Caco-2 (cell line): ENCODE data around the gene RPH3AL. TPM values are rescaled to one million over a fixed set of nuclear protein-coding genes. Genes with fewer than 3 reads are reported as not detected.
A peak's percentile ranks its signal among the peaks of the same experiment; 100 is the strongest.

Experiments used
- BruUV-seq: library from RNA; stranded (reverse); fragments of 400-500 nt; replicated peaks from 2 replicates; lab custom pipeline; 2021; lab: Mats Ljungman, UMichigan
- CTCF ChIA-PET: fragments of 300-600 bp; sonication (Branson Sonifier 250); formaldehyde crosslinking; loops from one replicate; lab custom pipeline; 2022; ENCODE audit warnings: antibody characterized with exemption; lab: Charles Lee
- POLR2A ChIA-PET: fragments of 300-600 bp; sonication (Branson Sonifier 250); formaldehyde crosslinking; loops from one replicate; lab custom pipeline; 2022; ENCODE audit warnings: antibody characterized with exemption; lab: Charles Lee
- DNase-seq, 2 experiments: peaks; one replicate each; pipeline versions ENCODE4 v3.0.0 to v3.0.0-alpha.2; 2020 to 2022
- H3K27me3 ChIP-seq: replicated peaks from 2 replicates; pipeline ENCODE4 v1.6.0; 2011; ENCODE audit warnings: low read length; ENCODE audit not compliant: control insufficient read depth, insufficient read depth
- H3K36me3 ChIP-seq: 2 replicates; pipeline ENCODE4 v1.5.1; 2011; ENCODE audit warnings: low read length; ENCODE audit not compliant: control insufficient read depth, insufficient read depth
- H3K4me1 ChIP-seq: fragments of 250-450 bp; sonication (Bioruptor Pico); 2 replicates; pipeline ENCODE4 v1.5.1; 2020; ENCODE audit warnings: mild to moderate bottlenecking
- H3K4me3 ChIP-seq: 2 replicates; pipeline ENCODE4 v1.5.1; 2011; ENCODE audit warnings: low read depth, mild to moderate bottlenecking, control low read depth, low read length
- H3K9me3 ChIP-seq: fragments of 250-450 bp; sonication (Bioruptor Pico); 2 replicates; pipeline ENCODE4 v1.5.1; 2020; ENCODE audit warnings: mild to moderate bottlenecking, moderate library complexity
- H3K27ac Mint-ChIP-seq: one replicate; pipeline ENCODE4 v1.8.0; 2022; ENCODE audit warnings: mixed read lengths; ENCODE audit not compliant: unreplicated experiment
- H3K27me3 Mint-ChIP-seq: one replicate; pipeline ENCODE4 v1.8.0; 2022; ENCODE audit warnings: mixed read lengths; ENCODE audit not compliant: insufficient read depth, unreplicated experiment
- H3K36me3 Mint-ChIP-seq: one replicate; pipeline ENCODE4 v1.8.0; 2022; ENCODE audit warnings: mild to moderate bottlenecking, mixed read lengths; ENCODE audit not compliant: insufficient read depth, unreplicated experiment
- H3K4me1 Mint-ChIP-seq: one replicate; pipeline ENCODE4 v1.8.0; 2022; ENCODE audit warnings: low read depth, mixed read lengths; ENCODE audit not compliant: unreplicated experiment
- H3K4me3 Mint-ChIP-seq: one replicate; pipeline ENCODE4 v1.8.0; 2022; ENCODE audit warnings: mild to moderate bottlenecking, moderate library complexity, mixed read lengths; ENCODE audit not compliant: unreplicated experiment
- H3K9me3 Mint-ChIP-seq: one replicate; pipeline ENCODE4 v1.8.0; 2022; ENCODE audit warnings: mixed read lengths; ENCODE audit not compliant: unreplicated experiment
- intact Hi-C: fragments of 100-400 bp; cut with micrococcal nuclease; formaldehyde crosslinking; loops from one replicate; pipeline ENCODE4 v1.10.0; 2022; ENCODE audit not compliant: unreplicated experiment
- total RNA-seq: library from RNA; stranded (reverse); gene quantifications from 2 replicates; pipeline ENCODE4 v1.2.3, GENCODE V29; 2022
- TF ChIP-seq, protein P1 (sequence below), 2 experiments: fragments of 200-600 bp in 1 of 2; IDR thresholded peaks; 1 replicate in 1 of 2; 2 replicates in 1 of 2; pipeline versions ENCODE4 v1.5.1 to v1.8.0; 2011 to 2022; ENCODE audit warnings: antibody characterized with exemption in 1 of 2, control low read depth in 1 of 2, inconsistent platforms in 1 of 2, low read depth in 1 of 2, low read length in 1 of 2, mild to moderate bottlenecking in 1 of 2, moderate library complexity in 1 of 2; ENCODE audit not compliant: insufficient read depth in 1 of 2, severe bottlenecking in 1 of 2, unreplicated experiment in 1 of 2

The RPH3AL gene
- total RNA-seq, 1 experiment from 2014 or later: 36.0 TPM

GRCh38 chr17:382644-383533 is 30.3 kb upstream of the RPH3AL start:
- TF ChIP-seq, protein P1, sequence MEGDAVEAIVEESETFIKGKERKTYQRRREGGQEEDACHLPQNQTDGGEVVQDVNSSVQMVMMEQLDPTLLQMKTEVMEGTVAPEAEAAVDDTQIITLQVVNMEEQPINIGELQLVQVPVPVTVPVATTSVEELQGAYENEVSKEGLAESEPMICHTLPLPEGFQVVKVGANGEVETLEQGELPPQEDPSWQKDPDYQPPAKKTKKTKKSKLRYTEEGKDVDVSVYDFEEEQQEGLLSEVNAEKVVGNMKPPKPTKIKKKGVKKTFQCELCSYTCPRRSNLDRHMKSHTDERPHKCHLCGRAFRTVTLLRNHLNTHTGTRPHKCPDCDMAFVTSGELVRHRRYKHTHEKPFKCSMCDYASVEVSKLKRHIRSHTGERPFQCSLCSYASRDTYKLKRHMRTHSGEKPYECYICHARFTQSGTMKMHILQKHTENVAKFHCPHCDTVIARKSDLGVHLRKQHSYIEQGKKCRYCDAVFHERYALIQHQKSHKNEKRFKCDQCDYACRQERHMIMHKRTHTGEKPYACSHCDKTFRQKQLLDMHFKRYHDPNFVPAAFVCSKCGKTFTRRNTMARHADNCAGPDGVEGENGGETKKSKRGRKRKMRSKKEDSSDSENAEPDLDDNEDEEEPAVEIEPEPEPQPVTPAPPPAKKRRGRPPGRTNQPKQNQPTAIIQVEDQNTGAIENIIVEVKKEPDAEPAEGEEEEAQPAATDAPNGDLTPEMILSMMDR (IDR thresholded peaks at IDR 0.05; ENCODE audit: insufficient read depth in 1 of 2, low read depth in 1 of 2, low read length in 1 of 2, severe bottlenecking in 1 of 2, unreplicated experiment in 1 of 2): no peak
- H3K36me3 ChIP-seq: no peaks in the 10 kb centered on the region
- H3K4me1 Mint-ChIP-seq: peaks cover 24% of the 10 kb centered on the region
- intact Hi-C loops: no loop called here
- no peaks in the 10 kb centered on the region for H3K27me3 Mint-ChIP-seq
- DNase-seq: peak; percentile 58 to 68
- no peaks in the 10 kb centered on the region for H3K9me3 Mint-ChIP-seq
- peaks cover 22% of the 10 kb centered on the region for H3K4me1 ChIP-seq
- H3K27ac Mint-ChIP-seq: peak overlapping the region; percentile 40
- H3K27me3 ChIP-seq: no peaks in the 10 kb centered on the region
- no peak overlapping the region for H3K4me3 ChIP-seq
- BruUV-seq: TSS peak; percentile 21
- H3K36me3 Mint-ChIP-seq: peaks cover 15% of the 10 kb centered on the region
- H3K9me3 ChIP-seq: no peaks in the 10 kb centered on the region
- ChIA-PET POLR2A (no interaction called here), CTCF (no interaction called here)
- peak overlapping the region; percentile 64 for H3K4me3 Mint-ChIP-seq

DNA sequence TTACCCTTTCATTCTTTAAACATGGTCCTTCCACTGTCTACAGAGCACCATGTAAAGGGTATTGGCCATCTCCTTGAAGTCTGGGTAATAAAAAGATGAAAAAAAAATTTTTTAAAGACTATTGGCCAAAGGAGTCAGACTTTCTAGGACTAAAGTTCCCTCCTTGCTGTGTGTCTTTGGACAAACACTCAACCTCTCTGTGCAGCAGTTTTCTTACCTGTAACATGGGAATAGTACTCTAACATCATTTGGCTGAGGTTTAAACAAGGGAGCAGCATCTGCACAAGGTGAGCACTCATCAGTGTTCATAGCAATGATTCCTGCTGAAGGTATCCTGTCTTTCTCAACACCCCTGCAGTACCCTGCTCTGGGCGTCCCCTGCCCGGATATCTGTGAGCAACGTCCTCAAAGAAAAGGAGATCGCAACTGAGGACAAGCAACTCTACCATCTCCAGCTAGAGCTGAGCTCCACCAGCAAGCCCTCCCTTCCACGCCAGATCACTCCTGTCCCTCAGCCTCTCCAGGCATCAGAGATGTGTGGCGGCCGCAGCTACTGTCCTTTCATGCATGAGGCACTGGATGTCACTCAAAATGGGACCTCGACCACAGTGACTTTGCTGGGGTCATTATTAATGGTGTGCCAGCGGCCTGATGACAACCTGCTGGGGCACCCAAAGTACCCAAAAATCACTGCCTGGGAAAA is 29.5 kb upstream of the RPH3AL start:
- no TSS peak for BruUV-seq
- H3K4me3 ChIP-seq: no peak overlapping the region
- no peaks in the 10 kb centered on the region for H3K27me3 Mint-ChIP-seq
- H3K27ac Mint-ChIP-seq: peak overlapping the region; percentile 40
- intact Hi-C loops: no loop called here
- DNase-seq: no peak
- no peaks in the 10 kb centered on the region for H3K9me3 Mint-ChIP-seq
- peaks cover 32% of the 10 kb centered on the region for H3K4me1 Mint-ChIP-seq
- no peaks in the 10 kb centered on the region for H3K27me3 ChIP-seq
- H3K9me3 ChIP-seq: no peaks in the 10 kb centered on the region
- ChIA-PET POLR2A (no interaction called here), CTCF (no interaction called here)
- peaks cover 15% of the 10 kb centered on the region for H3K36me3 Mint-ChIP-seq
- no peaks in the 10 kb centered on the region for H3K36me3 ChIP-seq
- H3K4me3 Mint-ChIP-seq: no peak overlapping the region
- peaks cover 22% of the 10 kb centered on the region for H3K4me1 ChIP-seq
- TF ChIP-seq, protein P1 (IDR thresholded peaks at IDR 0.05; ENCODE audit: insufficient read depth in 1 of 2, low read depth in 1 of 2, low read length in 1 of 2, severe bottlenecking in 1 of 2, unreplicated experiment in 1 of 2): no peak

DNA sequence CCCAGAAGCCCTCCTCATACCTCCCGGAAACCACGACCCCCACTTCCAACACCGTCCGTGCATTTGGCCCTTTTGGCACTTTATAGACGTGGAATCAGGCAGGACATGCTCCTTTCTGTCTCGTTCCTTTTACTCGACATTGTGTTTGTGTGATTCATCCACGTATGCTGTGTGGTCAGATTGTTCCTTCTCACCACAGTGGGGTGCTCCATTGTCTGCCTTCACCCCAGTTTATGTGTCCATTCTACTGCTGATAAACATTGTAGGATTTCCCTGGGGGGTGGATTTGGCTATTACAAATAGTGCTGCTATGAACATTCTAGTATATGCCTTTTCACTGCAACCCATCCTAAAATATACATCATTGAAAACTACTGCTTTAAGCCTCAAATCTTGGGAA is 28.9 kb upstream of the RPH3AL start:
- intact Hi-C loops: no loop called here
- Histone ChIP-seq H3K36me3 (no peaks in the 10 kb centered on the region), H3K27me3 (no peaks in the 10 kb centered on the region), H3K4me3 (no peak overlapping the region), H3K9me3 (no peaks in the 10 kb centered on the region), H3K4me1 (peaks cover 21% of the 10 kb centered on the region)
- TF ChIP-seq, protein P1 (IDR thresholded peaks at IDR 0.05; ENCODE audit: insufficient read depth in 1 of 2, low read depth in 1 of 2, low read length in 1 of 2, severe bottlenecking in 1 of 2, unreplicated experiment in 1 of 2): no peak
- Mint-ChIP-seq H3K9me3 (no peaks in the 10 kb centered on the region), H3K27me3 (no peaks in the 10 kb centered on the region), H3K36me3 (peaks cover 15% of the 10 kb centered on the region), H3K27ac (no peak overlapping the region), H3K4me3 (no peak overlapping the region), H3K4me1 (peaks cover 36% of the 10 kb centered on the region)
- no TSS peak for BruUV-seq
- CTCF ChIA-PET: no interaction called here
- DNase-seq: no peak
- POLR2A ChIA-PET: no interaction called here
